Measurements from ENCODE around the gene ACTN3.
"Not testable (repeated sequence)": the region's sequence is repeated elsewhere in the genome, so short reads cannot be mapped to it uniquely, and the experiment has no call there.

Gene ACTN3

DNA sequence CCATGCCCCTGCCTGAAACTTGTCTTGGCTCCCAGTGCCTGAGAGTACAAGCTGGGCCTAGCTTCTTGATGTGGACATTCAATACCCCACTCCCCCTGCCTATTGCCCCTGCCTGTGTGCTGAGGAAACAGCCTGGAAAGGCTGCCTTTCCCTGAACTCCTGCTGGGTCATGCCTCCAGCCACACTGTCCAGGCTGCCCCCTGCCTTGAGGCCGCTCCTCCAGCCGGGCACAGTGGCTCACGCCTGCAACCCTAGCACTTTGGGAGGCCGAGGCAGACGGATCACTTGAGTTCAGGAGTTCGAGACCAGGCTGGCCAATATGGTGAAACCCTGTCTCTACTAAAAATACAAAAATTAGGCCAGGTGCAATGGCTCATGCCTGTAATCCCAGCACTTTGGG is 56.4 kb downstream of the ACTN3 start:
- no peak for DNase-seq

DNA sequence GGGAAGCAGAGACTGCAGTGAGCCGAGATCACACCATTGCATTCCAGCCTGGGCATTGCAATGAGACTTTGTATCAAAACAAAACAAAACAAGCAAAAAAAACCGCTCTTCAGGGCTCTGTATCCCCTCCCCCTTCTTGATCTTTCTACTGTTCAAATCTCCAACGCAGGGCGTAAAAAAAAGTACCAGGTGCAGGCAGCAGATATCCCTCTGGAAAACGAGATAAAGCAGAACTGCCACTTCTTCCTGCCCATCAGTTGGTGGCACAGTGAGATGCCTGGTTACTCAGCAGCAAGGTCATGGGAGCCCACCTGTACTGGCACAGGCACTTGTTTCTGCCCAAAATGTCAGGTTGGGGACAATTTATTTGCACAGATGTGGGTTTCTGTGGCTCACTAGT is 57.5 kb downstream of the ACTN3 start:
- no peak for DNase-seq

DNA sequence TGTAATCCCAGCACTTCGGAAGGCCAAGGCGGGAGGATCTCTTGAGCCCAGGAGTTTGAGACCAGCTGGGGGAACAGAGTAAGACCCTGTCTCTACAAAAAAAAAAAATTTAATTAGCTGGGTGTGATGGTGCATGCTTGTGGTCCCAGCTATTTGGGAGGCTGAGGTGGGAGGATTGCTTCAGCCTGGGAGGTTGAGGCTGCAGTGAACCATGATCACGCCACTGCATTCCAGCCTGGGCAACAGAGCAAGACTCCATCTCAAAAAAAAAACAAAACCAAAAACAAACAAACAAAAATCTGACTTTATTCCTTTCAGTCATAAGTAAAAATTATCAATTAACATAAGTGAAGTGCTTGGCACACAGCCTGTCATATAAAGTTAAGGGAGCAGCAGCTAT is 59.9 kb downstream of the ACTN3 start:
- DNase-seq: not testable (repeated sequence)

DNA sequence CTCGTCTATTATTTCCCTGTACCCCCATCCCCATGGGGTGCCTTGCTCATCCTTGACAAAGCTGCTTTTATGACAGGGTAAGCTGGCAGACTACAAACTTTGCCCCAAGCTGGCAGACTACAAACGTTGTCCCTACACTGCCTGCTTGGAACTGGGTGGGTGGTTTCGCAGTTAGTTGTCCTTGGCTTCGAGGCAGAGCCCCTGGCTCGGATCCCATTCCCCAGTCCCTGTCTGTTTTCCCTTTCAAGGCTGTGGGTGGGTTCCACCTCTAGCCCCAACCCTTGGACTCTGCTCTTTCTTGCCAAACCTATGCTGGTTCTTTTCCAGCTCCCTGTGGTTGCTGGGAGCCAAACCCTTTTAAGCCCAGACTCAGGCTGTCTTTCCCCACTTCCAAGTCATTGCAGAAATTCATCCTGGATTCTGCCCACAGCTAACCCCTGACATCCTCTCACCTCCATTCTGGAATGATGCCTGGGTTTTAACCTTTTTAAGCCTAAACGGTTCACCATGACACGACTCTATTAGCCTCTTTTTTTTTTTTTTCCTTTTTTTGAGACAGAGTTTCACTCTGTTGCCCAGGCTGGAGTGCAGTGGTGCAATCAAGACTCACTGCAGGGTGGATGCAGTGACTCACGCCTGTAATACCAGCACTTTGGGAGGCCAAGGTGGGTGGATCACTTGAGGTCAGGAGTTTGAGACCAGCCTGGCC is 60.6 kb downstream of the ACTN3 start:
- no peak for DNase-seq

DNA sequence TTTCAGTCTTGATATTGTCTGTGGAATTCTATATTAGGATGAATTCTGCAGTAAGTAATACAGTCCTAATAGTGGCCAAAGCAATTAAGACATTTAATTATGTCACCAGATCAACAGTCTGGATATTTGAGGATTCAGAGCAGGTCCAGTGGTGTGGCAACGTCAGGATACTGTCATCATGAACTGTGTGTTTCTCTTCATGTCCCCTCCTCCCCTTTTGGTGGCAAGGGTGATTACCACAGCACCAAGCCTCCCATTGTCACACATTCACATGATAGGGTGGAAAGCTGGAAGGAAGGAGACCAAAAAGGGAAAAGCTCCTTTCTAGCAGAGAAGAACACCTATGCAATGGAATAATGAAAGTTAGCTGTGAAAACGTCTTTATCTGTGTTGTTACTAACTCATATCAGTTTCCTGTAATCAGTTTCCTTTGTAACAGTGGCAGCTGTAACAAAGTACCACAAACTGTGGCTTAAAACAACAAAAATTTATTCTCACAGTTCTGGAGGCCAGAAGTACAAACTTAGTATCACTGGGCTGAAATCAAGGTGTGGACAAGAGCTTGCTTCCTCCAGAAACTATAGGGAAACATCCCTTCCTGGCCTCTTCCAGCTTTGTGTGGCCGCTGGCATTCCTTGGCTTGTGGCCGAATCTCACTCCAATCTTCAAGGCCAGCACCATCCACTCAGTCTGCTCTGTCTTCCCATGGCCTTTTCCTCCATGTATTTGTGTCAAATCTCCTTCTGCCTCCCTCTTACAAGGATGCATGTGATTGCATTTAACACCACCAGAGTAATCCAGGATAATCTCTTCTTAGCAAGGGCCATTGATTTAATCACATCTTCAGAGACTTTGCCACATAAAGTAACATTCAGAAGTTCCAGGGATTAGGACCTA is 63.3 kb downstream of the ACTN3 start:
- no peak for DNase-seq

DNA sequence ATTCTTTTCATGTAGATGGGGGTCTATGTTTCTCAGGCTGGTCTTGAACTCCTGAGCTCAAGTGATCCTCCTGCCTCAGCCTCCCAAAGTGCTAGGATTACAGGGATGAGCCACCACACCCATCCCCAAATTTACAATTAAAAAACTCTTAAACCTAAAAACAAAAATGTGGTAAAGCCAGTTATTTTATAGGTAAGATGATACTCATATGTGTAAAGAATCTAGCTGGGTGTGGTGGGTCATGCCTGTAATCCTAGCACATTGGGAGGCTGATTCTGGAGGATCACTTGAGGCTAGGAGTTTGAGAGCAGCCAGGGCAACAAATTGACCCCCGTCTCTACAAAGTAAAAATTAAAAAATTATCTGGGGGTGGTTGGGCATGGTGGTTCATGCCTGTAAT is 65.8 kb downstream of the ACTN3 start:
- DNase-seq: no peak
